22Rv1 (cell line): ENCODE results near the gene RPP40.
"Not testable (repeated sequence)": the region's sequence is repeated elsewhere in the genome, so short reads cannot be mapped to it uniquely, and the experiment has no call there.

Experiments
- CTCF ChIP-seq: fragments of 450-650 bp; IDR thresholded peaks from 2 replicates; pipeline ENCODE4 v1.5.1; 2017; ENCODE audit warnings: mild to moderate bottlenecking
- ZFX ChIP-seq: fragments of 450-650 bp; IDR thresholded peaks from 2 replicates; pipeline ENCODE4 v1.6.1; 2017; ENCODE audit warnings: antibody characterized with exemption, borderline replicate concordance

- TF ChIP-seq CTCF, ZFX: not testable (repeated sequence)
Observed at GRCh38 chr6:5033214-5033904, 29.5 kb upstream of the RPP40 start.
